A673 (cell line): ENCODE data around the gene HACD2.

Source experiments
- EZH2 ChIP-seq: fragments of 200-600 bp; sonication (generic); IDR thresholded peaks from 2 replicates; pipeline ENCODE4 v1.6.1; 2017; ENCODE audit warnings: borderline replicate concordance, low read depth, mild to moderate bottlenecking, mixed read lengths, antibody characterized with exemption, low read length; ENCODE audit not compliant: poor library complexity, severe bottlenecking
- TF ChIP-seq, protein P1 (sequence below): fragments of 300-800, 200-600 bp; sonication (generic); conservative IDR thresholded peaks from 2 replicates; pipeline ENCODE4 v1.5.1; 2017; ENCODE audit warnings: low read depth, mild to moderate bottlenecking, antibody characterized with exemption, low read length, moderate library complexity, mixed read lengths

- TF ChIP-seq, protein P1, sequence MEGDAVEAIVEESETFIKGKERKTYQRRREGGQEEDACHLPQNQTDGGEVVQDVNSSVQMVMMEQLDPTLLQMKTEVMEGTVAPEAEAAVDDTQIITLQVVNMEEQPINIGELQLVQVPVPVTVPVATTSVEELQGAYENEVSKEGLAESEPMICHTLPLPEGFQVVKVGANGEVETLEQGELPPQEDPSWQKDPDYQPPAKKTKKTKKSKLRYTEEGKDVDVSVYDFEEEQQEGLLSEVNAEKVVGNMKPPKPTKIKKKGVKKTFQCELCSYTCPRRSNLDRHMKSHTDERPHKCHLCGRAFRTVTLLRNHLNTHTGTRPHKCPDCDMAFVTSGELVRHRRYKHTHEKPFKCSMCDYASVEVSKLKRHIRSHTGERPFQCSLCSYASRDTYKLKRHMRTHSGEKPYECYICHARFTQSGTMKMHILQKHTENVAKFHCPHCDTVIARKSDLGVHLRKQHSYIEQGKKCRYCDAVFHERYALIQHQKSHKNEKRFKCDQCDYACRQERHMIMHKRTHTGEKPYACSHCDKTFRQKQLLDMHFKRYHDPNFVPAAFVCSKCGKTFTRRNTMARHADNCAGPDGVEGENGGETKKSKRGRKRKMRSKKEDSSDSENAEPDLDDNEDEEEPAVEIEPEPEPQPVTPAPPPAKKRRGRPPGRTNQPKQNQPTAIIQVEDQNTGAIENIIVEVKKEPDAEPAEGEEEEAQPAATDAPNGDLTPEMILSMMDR, result no peak
- no peak for TF ChIP-seq EZH2
Measured at GRCh38 chr3:123444744-123445143, 140.1 kb downstream of the HACD2 start.
